Left forelimb (tissue), 1 donor: ENCODE measurements around the gene ADARB2.
"Not testable (repeated sequence)": the region's sequence is repeated elsewhere in the genome, so short reads cannot be mapped to it uniquely, and the experiment has no call there.

ENCODE experiments used
- DNase-seq: peaks from one replicate; pipeline ENCODE4 v3.0.0-alpha.2; 2018; ENCODE audit warnings: low spot score

Gene ADARB2

DNA sequence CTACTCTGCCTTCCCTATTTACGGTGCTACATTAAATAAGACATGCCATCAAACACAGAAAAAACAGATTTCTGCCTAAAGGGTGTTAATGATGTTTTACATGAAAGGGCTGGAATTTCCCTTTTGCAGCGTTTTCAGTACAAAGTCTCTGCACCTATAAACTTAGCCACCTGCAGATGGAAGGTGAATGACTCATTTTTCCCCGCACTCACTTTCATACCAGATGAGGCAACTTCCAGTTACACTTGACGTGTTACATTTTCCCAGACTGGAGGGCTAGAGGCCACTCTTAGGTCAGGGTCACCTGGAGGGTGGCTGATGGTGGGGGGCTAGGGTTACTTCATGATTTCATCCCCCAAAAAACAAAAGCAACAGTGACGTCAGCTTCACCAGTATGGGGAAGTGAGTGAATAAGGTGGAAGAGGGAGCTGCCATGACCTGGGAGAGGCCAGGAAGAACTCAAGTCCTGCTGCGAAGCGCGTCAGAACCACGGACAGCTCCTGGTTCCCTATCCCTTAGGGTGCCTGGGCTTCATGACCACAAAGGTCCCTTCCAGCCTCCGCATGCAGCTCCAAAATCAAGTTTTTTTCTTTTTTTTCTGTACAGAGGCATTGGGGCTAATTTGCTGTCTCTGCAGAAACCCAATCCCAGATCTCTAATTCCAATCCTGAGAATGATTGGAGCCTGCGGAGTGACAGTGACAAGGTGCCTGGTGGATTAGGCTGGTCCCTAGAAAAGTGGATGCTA is 94.0 kb downstream of the ADARB2 start:
- DNase-seq, result no peak

DNA sequence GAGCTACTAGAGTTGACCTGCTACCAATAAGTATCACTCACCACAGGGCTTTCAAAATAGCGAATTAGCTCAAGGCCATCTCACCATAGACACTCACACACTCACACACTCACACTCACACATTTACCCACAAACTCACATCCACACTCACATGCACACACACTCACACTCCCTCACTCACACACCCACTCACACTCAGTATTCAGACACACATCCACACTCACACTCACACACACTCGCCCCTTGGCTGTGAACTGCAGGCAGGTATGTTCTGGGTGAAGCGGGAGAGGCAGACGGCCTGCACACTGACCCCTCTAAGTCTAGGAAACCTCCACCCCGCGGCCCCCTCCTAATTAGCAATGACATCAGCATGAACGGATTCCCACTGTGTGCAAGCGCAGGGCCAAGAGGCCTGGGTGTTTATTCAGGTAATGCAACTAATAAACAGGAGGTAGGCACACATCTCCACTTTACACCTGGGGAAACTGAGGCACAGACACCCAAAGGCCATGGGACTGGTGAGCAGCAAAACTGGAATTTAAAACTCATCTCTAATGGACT is 94.6 kb downstream of the ADARB2 start:
- DNase-seq, result no peak

DNA sequence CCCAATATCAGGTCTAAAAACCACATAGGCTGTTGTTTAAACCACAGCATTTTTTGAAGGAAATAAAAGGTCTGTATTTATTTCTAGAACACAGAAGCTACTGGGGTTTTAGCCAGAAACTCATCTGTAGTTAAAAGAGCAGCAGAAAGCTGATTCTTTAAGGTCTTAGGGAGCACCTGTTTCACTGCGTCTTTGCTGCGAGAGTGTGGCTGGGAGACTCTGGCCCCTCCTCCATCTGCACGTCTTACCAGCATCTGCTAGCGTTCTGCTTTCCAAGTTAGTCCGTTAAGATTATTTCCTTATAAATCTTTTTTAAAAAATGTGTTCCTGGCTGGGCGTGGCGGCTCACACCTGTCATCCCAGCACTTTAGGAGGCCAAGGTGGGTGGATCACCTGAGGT is 95.9 kb downstream of the ADARB2 start:
- no peak for DNase-seq

DNA sequence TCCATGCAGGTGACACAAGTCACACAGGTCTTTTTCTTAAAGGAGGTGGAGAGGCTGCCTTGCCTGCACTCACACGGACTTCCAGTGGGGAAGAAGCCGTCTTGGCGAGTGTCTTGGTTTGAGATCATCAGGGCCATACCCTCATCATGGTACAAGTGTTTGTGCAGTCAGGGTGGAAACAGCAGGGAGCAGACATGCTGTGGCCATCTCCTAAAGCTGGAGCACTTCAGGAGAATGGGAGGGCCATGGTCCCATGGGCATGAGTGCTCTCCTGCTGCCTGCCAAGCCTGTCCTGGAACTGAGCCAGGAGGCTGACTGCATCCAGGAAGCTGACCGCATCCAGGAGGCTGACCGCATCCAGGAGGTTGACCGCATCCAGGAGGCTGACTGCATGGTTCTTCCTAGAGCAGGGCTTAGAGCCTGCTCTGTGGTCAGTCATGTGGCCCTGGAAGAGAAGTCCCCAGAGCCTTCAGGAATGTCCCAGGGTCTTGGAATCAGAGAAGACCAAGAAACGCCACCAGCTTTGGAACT is 98.4 kb downstream of the ADARB2 start:
- no peak for DNase-seq

DNA sequence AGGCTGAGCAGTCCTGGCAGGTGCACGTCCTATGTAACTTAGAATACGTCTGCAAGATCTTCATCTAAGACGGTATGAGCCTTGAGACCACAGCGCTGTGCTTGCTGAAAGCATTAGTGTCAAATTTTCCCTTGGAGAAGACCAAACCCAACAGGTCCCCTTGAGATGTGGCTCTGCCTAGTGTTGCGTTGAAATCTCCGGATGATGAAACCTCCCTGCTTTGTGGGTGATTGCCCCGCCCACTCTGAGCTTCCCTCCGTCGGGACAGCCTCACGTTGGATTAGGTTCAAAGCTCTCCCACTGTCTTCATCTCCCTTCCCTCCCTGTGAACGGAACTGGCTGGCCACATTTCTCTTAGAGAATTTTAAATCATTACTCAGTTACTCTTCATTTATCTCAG is 102.0 kb downstream of the ADARB2 start:
- no peak for DNase-seq

DNA sequence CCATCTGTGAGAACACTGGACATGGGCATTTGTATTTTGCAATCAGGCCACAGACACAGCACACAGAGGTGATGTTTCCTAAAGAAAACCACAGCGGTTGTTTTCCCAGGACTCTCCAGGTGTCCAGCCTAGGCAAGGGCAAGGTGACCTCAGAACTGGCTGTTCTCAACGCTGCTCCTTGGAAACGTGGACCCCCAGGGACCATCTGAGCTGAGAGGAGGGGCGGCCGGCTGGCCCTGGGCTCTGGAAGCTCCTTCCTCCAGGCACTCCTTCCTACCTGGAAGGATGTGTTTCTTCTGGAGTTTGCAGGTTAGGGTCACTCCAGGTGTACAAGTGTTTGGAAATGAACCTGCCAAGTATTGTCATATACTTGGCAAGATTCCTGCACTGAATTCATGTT is 103.1 kb downstream of the ADARB2 start:
- DNase-seq, result no peak

DNA sequence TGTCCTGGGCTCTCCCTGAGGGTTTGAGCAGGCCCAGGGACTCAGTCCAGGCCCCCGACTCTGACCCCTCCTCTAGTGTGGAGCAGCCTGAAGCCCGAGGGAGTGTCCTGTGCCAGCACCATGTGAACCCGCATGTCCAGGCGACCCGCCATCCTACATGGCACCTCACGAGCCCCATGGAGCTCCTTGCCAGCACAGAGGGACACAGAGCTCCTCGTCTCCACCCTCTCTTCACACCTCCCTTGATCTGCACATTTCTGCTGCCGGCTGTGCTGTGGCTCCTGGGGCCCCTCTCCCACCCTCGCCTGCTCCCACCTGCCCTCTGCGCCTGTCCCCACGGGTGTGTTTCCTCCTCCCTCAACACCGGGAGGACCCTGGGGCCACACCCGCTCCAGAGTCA is 103.5 kb downstream of the ADARB2 start:
- DNase-seq, result no peak

DNA sequence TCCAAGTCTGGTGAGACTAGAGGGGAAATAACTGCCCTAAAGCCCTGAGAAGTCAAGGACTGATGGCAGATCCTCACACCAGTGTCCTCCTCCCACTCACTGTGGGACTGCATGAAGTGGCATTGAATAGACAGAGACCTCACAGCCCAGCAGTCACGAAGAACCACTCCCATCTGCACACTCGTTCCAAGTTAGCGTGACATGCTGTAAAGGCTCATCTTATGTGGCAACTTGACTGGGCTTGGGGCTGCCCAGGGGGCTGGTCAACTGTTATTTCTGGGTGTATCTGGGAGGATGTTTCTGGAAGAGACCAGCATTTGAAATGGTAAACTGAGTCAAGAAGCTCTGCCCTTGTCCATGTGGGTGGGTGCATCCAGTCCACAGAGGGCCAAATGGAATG is 104.7 kb downstream of the ADARB2 start:
- no peak for DNase-seq

DNA sequence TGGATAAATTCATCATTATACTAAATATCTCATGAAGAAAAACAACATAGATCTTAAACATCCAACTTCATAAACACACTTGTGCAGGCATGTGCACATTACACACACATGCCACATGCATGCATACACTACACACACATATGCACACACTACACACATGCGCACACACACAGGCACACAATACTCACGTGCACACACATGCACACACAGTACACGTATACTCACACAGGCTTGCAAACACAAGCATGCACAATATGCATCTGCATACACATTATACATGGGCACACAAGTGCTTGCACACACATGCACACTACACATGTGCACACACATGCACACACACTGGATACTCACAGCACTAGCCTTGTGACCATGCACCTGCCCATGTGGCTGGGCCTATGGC is 105.2 kb downstream of the ADARB2 start:
- no peak for DNase-seq

DNA sequence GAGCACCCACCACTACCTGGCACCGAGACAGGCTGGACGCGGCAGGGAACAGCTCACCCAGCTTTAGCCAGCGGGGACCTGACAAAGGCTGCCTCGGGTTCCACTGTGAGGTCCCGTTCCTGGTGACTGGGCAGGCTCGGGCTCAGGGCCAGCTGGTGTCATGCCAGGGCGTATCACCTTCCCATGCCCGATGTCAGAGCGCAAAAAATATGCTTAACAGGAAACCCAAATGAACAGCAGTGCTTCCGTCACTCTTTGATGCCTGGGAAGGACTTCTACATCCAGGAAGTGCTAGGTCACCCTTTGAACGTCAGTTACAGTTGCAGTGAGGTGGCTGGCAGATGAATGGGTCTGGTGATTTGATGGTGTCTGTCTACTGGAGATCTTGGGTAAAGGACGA is 106.0 kb downstream of the ADARB2 start:
- no peak for DNase-seq

DNA sequence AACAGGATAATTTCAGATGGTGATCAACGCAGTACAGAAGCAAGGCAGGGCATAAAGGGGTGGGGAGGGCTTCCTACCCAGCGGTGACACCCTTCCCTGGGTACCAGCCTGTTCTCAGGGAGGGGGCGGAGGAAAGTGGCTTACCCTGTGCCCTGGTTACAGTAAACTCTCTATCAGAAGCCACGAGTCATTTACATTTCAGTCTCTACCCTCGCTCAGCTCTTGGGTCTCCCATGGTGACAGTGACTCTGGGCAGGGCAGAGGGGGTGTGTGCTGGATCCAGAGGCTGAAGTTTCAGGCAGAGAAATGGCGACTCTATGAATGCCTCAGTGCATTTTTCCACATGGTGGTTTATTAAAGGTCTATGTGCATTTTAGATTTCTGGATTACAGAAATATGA is 107.0 kb downstream of the ADARB2 start:
- DNase-seq, result no peak

DNA sequence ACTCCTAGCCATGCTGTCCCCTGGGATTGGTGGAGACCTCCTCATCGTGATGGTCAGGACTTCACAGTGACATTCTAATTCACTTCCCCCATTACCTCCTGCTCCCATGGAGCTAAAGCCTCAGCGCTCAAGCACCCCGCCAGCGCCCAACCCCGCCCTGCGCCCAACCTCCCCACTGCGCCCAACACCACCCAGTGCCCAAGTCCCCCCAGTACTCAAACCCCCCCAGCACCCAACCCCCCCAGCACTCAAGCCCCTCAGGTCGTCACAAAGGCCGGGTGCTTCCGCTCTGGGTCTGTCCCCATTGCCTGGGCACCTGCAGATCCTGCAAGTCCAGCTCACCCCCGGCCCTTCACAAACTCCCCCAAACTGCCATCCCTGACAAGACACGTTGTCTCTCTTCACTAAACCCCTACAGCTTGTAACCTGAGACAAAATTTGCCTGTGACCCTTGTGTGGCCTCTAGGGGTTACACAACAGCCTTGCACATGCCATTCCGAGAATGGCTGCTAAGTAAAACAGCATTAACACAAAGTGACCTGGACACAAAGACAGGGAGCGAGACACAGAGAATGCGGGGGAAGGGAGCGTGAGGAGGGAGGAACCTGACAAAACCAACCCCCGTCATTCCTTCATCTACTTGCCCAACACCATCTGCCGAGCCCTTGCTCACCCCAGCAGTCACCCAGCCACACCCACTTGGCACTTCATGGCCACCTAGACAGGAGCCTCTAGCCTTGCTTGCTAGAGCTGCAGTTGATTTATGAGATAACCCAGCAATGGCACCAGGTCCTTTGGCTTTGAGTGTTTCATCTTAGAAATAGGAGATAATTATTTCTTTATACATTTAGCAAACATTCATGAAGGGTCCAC is 107.8 kb downstream of the ADARB2 start:
- no peak for DNase-seq

DNA sequence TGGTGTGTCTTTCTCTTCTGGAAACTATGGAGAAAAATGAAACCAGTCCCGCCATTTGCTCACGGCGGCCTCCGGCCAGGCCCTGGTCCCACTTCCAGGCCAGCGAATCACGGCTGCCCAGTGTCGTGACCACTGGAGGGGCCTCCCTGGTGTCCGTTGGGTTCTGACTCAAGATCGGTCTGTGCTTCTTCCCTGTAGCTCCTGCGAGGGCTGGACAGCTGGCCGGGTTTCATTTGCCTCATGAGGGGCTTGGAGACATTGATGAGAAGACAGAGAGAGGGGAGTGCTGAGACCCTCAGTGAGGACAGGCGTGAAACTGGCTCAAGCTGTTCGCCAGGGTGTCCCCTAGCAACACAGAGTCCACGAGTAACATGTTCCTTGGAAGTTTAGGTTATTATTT is 108.6 kb downstream of the ADARB2 start:
- DNase-seq, result no peak

DNA sequence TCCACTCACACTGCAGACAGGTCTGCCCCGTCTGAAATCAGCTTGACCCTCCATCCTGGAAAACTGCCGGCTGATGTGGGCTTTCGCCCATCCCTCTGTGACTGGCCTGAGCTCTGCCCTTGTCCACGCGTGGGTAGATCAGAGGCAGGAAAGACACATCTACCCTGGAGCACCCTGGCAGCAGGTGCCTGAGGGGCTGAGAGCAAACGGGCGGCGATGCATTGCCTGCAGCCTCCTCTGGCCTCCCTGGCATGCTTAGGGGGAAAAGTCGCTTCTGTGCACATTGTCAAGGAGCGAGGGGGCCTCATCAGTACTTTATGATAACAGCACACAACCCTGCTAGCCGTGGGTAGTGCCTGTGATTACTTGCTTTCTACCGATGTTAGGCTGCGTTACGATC is 109.4 kb downstream of the ADARB2 start:
- DNase-seq, result no peak

DNA sequence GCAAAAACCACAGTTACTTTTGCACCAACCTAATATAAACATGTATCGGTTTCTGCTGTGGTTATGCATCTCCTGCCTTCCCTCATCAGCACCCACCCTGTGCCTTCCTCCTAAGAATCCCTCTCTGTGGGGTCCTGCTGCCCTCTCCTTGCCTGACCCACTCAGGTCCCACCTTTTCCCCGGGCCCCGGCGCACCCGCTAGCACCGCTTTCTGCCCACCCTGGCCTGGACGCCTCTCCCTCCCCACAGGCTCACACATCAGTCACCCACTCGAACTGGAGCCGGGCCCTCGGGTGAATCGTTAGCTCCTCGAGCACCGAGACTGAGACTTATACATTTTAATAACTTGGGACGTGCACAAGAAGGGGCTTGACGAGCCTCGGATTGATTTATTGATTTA is 110.5 kb downstream of the ADARB2 start:
- no peak for DNase-seq

DNA sequence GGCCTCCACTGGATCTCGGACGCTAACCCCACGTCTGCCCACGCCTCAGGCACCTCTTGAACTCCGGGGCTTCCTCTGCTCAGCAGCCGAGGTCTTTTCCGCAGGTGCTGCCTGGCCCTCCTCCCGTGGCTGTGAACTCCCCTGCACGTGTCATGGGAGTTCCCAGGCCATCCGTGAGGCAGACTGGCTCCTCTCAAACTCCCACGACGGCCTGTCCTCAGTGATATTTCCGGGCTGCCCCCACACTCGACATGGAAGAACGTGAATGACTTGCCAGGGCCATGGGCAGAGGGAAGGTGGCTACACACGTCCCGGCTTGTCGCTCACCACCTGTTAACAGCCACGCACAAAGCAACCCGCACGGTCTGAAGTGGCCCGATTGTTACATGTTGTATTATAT is 110.9 kb downstream of the ADARB2 start:
- DNase-seq, result no peak

DNA sequence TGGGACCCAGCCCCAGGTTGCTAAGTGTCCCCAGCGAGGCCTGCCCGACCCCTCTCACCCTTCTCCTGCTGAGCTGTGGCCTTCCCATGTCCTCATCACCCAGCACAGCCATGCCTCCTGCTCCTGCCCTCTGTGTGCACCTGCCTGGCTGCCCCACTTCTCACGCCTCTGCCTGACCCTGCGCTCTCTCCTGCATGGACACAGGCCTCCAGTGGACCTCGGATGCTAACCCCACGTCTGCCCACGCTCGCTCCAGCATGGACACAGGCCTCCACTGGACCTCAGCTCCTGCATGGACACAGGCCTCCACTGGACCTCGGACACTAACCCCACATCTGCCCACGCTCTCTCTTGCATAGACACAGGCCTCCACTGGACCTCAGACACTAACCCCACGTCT is 111.6 kb downstream of the ADARB2 start:
- no peak for DNase-seq

DNA sequence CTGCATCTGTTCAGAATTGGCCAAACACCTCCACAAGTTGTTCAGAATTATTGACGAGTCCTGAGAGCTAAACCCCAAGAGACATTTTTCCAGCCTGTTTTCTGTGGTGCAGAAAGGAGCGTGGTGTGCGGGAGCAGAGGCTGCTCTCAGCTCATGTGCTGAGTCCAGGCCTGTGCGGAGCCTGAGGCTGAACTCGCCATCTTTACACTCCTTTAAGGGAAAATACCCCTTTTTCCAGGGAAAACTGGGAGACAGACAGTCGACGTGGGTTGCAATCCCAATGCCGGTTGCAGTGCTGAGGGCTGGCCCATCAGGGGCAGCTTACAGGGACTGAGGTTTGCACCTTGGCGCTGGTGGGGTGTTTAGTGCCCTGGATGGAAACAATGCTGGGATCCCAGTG is 112.2 kb downstream of the ADARB2 start:
- DNase-seq, result no peak

DNA sequence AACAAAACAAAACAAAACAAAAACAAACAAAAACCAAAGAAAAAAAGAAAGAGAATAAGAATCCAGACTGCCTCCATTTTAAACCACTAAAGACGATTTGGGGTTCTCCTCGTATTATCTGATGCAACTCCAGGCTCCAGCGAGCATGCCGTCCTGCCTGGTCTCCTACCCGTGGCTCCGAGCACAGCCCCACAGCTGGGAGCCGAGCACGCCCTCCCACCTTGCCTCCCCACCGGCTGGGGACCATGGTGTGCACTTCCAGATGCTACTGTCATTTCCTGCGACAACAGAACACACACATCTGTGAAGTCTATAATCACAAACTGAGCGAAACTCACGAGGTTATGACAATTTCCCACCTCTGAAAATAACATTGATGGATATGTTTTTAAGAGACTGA is 113.1 kb downstream of the ADARB2 start:
- no peak for DNase-seq

DNA sequence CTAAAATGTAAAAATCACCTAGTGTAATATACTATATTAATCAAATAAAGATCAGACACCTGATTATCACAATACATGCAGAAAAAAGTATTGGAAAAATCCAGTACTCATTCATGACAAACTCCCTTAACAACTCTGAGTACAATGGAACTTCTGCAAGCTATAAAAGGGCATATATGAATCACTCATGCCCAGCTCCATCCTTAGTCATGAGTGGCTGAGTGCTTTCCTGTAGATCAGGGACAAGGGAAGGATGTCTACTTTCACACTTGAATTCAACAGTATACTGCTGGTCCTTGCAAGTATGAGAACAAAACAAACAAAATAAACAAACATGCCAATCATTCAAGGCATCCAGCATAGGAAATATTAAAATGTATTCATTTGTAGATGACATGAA is 116.5 kb downstream of the ADARB2 start:
- no peak for DNase-seq

DNA sequence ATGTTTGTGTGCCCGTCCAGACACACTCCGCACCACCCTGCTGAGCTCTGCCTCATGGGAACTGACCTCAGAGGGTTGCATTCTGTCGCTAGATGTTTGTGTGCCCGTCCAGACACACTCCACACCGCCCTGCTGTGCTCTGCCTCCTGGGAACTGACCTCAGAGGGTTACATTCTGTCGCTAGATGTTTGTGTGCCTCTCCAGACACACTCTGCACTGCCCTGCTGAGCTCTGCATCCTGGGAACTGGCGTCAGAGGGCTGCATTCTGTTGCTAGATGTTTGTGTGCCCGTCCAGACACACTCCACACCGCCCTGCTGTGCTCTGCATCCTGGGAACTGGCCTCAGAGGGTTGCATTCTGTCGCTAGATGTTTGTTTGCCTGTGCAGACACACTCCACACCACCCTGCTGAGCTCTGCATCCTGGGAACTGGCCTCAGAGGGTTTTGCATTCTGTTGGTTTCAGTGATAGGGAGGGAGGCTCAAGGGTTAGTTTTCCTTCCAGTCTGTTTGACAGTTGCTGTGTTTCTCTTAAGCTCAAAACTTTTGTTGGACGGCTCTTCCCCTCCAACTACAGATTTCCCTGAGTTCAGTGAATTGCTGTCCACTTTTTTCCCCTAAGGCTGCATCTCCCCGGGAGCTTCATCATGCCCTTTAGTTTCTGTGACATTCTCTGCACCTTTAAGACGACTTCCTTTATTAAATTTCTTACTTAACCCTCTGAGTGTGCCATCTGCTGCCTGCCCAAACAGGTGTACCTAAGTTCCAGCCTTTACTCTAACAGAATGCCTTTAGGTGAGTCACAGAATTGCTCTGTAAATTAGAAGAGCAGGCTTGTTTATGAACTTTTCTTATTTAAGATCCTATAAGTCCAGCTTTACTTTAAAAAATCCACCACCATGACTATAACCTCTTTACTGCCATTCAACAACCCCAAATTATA is 119.7 kb downstream of the ADARB2 start:
- not testable (repeated sequence) for DNase-seq

DNA sequence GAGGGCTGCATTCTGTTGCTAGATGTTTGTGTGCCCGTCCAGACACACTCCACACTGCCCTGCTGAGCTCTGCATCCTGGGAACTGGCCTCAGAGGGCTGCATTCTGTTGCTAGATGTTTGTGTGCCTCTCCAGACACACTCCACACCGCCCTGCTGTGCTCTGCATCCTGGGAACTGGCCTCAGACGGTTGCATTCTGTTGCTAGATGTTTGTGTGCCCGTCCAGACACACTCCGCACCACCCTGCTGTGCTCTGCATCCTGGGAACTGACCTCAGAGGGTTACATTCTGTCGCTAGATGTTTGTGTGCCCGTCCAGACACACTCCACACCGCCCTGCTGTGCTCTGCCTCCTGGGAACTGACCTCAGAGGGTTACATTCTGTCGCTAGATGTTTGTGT is 120.6 kb downstream of the ADARB2 start:
- not testable (repeated sequence) for DNase-seq
